ENCODE results near the gene LARP1. TPM values are rescaled to one million over a fixed set of nuclear protein-coding genes. Genes with fewer than 3 reads are reported as not detected.

Gene LARP1
- total and polyA plus RNA-seq, 10 of the 15 experiments (the other 5 are each of a cell fraction or from before 2014, with no cell fraction given): 22.6 to 227 (median 60.8) TPM

- Histone ChIP-seq H3K4me3 (no peak overlapping the region), H3K79me2 (ENCODE audit: control insufficient read depth, insufficient read depth, low read length) (no peaks in the 10 kb centered on the region), H3K9me3 (replicated peaks; ENCODE audit: control insufficient read depth, insufficient read depth, low read length) (no peaks in the 10 kb centered on the region), H3K9ac (ENCODE audit: control insufficient read depth, insufficient read depth, low read length) (no peak overlapping the region), H4K20me1 (ENCODE audit: control insufficient read depth, insufficient read depth) (no peaks in the 10 kb centered on the region), H3K36me3 (ENCODE audit: control insufficient read depth in 2 of 2, insufficient read depth in 2 of 2, low read length in 1 of 2) (peaks cover 33 to 61% of the 10 kb centered on the region in 2 experiments), H3K4me2 (ENCODE audit: control insufficient read depth, insufficient read depth) (no peak overlapping the region), H3K27me3 (replicated peaks in 1 of 2; ENCODE audit: control insufficient read depth in 2 of 2, insufficient read depth in 2 of 2, low read length in 1 of 2) (no peaks in the 10 kb centered on the region), H3K4me1 (ENCODE audit: control insufficient read depth, insufficient read depth, low read length) (no peaks in the 10 kb centered on the region), H2AFZ (ENCODE audit: control insufficient read depth, low read depth, low read length) (no peak overlapping the region), H3K27ac (ENCODE audit: control insufficient read depth, insufficient read depth) (no peak overlapping the region)
- in situ Hi-C loops (cut with MboI): loop anchor here (5.0 kb wide), 1 partner anchor 165 kb away; no protein-coding TSS in a partner anchor
- FAIRE-seq (no peak), DNase-seq (ENCODE audit: low read depth, low spot score) (peak; percentile 9), ATAC-seq (peak; percentile 90)
- POLR2A ChIA-PET: no interaction called here
- 46% methylated on average over 3 of the region's 3 CpGs for WGBS (ENCODE audit: insufficient coverage, insufficient replicate concordance, low lambda C conversion rate, missing lambda C conversion rate)
- RAD21 ChIA-PET (ENCODE audit: unreplicated experiment): interaction anchor here (0.6 to 1.1 kb wide), 2 partner anchors 53 to 191 kb away, joined by 3 read pairs; no protein-coding TSS in a partner anchor
- no TSS peak for BruUV-seq (replicated peaks)
- SMC1A ChIA-PET (ENCODE audit: uncharacterized antibody, unreplicated experiment): interaction anchor here (1.0 to 1.1 kb wide), 2 partner anchors 53 to 160 kb away, joined by 3 to 5 read pairs; no protein-coding TSS in a partner anchor
- intact Hi-C loops (cut with micrococcal nuclease; ENCODE audit: unreplicated experiment): loop anchor here (1.0 to 5.0 kb wide), 2 partner anchors 55 to 162 kb away; partner anchors contain the start of gene LARP1
- 0 out of 2 replicates have a peak, but pooled peaks have one; percentile 40 for TF ChIP-seq ZNF592 (IDR thresholded peaks at IDR 0.05)
- peak; percentile 91 for TF ChIP-seq RAD21 (IDR thresholded peaks at IDR 0.05; ENCODE audit: insufficient read depth, low read depth, low read length)
- TF ChIP-seq YY1 (IDR thresholded peaks at IDR 0.05; ENCODE audit: low read depth, low read length): peak; percentile 62; the same call in 1 of the 2 replicates
- TF ChIP-seq POLR2AphosphoS2 (IDR thresholded peaks at IDR 0.05; ENCODE audit: low read depth, low read length): no peak
- TF ChIP-seq SMC3 (IDR thresholded peaks at IDR 0.05; ENCODE audit: borderline replicate concordance, low read length): peak; percentile 76; the same call in 1 of the 2 replicates
- no peak for TF ChIP-seq ZBTB4 (CRISPR knock-in tag; IDR thresholded peaks at IDR 0.05)
- TF ChIP-seq CTCF (IDR thresholded peaks at IDR 0.05 in 2 of 3, conservative IDR thresholded peaks at IDR 0.05 in 1 of 3; ENCODE audit: control insufficient read depth in 2 of 3, extremely low read depth in 1 of 3, insufficient read depth in 1 of 3, low read depth in 3 of 3, low read length in 3 of 3): peak; percentile 74 to 88 (median 84)
- CTCF ChIA-PET: interaction anchor here (1.3 to 2.6 kb wide), 2 partner anchors 157 to 162 kb away, joined by 3 to 18 read pairs; no protein-coding TSS in a partner anchor
Observed at GRCh38 chr5:154811653-154812465, 56.7 kb downstream of the LARP1 start.

Measured in GM12878 (cell line).